GM18517 (cell line): ENCODE measurements around the gene EPB42.
"Not testable (repeated sequence)": the region's sequence is repeated elsewhere in the genome, so short reads cannot be mapped to it uniquely, and the experiment has no call there.

ENCODE experiments used
- ATAC-seq: cut with Tn5 transposase; IDR thresholded peaks from one replicate; pipeline ENCODE4 v1.9.1; 2021; ENCODE audit warnings: mild to moderate bottlenecking, moderate library complexity; ENCODE audit not compliant: unreplicated experiment

Gene EPB42

DNA sequence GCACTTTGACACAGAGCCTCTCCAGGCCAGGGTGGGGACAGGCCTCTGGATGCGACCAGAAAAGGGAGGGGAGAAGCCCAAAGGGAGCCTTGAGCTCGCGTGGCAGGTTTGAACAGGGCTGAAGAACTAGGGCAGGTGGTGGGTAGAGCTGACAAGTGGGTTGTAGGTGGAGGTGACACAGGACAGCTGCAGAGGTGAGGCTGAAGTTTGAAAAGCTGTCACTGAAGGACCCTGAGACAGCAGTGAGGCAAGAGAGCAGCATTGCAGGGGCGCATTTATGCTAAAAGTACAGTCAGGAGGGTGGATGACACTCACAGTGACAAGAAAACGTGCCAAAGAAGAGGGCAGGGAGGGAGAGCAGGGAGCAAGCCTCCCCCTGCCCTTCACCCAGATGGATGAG lies 21.8 kb upstream of the EPB42 start:
- no peak for ATAC-seq

DNA sequence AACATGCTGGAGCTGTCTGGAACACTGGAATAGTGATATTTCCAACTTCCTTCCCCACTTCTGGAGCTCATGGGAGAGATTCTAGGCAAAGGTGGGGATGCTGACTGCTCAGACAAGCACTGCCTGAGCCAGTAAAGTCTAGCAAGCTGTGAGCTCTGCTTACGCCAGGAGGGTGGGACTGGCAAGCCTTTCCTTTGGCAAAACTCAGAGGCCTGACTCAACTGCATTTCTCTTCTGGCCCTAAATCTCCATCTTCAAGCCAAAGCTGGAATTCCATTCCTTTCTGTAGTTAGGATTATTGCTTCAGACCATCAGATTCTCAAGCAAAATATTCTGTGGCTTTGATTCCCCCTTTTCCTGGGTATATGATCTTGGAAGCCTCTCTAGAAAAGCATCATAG lies 20.3 kb upstream of the EPB42 start:
- ATAC-seq, result no peak

DNA sequence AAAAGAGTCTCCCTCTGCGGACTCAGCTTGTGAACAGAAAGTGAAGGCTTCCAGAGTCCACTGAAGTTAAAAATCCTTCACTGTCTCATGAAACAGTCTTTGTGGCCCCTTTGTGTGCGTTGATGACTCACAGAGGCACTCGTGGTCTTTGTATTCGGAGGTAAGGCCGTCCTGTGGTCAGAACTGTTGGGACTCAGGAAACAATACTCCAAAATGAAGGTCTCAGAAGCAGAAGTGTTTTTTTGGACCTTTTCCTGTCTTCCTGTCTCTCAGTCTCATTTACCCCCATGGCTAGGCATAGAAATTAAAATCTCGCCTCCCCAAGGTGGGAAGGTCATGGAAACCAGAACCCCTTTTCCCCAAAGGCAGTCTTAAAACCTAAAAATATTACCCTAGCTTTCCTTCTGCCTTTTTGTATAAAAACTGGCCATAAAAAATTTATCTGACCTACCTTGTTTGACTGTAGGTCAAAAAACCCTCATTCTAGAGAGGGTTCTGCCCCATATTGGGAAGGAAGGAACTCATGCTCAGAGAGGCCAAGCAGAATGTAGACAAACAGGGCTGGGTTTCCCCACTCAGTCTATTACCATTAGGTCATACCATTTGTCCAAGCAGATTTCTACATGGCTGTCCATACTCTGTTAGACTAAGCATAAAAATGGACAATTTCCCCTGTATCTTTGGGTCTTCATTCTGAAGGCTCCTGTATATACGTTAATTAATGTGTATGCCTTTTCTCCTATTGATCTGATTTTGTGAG lies 19.1 kb upstream of the EPB42 start:
- no peak for ATAC-seq

GRCh38 chr15:43238671-43239131 lies 17.9 kb upstream of the EPB42 start:
- no peak for ATAC-seq

DNA sequence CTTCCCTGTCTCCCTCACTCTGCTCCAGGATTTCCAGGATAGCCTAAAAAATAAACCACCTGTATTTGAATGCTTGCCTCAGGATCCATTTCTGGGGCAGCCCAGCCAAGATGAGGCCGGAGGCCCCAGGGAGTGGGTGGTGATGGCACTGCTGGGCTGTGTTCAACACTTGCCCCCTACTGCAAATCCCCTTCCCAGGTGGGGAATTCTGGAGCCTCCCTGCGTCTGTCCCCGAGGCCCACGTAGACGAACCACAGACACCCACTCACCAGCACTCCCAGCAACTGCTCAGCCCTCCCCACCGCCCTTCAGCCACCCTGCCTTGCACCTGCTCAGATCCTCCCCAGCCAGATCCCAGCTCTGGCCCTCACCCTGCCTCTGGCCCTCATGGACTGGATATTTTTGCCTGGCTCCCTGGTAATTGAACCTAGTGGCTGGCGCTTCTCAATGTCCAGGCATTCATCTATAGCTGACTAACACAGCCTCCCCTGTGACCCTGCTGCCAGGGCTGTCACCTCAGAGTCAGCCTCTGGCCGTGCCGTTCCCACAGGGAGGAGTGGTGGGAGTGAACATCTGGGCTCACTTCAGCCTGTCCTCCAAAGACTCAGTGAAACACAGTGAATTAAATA lies 17.1 kb upstream of the EPB42 start:
- no peak for ATAC-seq

- no peak for ATAC-seq
These were observed 14.7 kb upstream of the EPB42 start for GRCh38 chr15:43235536-43235935.

- ATAC-seq, result no peak
These were observed 11.6 kb upstream of the EPB42 start for GRCh38 chr15:43232289-43232874.

GRCh38 chr15:43230640-43231115 lies 9.9 kb upstream of the EPB42 start:
- ATAC-seq, result no peak

DNA sequence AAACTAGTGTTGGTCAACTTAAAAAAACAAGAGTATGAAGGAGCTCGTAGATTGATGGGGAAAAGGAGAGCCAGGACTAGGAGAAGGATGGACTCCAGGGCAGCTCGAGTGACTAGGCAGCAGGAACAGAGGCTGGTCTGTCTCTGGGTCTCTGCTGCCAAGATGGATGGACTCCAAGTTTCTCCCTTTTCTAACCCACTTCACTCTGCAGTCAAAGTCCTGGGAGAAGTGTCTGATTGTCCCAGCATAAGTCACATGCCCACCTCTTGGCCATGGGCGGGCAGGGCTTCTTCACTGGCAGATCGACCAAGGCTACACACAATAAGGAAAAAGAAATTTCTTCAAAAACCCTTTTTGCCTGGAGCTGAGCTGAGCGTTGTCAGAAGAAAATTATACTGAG lies 9.2 kb upstream of the EPB42 start:
- no peak for ATAC-seq

DNA sequence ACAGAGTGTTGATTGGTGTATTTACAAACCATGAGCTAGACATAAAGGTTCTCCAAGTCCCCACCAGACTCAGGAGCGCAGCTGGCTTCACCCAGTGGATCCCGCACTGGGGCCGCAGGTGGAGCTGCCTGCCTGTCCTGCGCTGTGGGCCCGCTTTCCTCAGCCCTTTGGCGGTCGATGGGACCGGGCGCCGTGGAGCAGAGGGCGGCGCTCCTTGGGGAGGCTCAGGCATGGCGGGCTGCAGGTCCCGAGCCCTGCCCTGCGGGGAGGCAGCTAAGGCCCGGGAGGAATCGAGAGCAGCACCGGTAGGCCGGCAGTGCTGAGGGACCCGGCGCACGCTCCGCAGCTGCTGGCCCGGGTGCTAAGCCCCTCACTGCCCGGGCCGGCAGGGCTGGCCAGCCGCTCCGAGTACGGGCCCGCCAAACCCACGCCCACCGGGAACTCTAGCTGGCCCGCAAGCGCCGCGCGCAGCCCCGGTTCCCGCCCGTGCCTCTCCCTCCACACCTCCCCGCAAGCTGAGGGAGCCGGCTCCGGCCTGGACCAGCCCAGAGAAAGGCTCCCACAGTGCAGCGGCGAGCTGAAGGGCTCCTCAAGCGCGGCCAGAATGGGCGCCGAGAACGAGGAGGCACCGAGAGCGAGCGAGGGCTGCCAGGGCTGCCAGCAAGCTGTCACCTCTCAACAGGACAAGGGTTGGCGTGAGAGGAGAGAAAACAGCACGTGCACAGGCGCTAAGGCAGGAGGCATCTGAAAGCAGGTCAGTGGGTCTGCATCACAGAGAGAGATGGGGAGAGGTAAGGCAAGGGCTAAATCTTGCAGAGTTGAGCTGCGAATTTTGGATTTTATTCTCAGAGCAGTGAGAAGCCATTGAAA lies 5.9 kb upstream of the EPB42 start:
- ATAC-seq, result no peak

DNA sequence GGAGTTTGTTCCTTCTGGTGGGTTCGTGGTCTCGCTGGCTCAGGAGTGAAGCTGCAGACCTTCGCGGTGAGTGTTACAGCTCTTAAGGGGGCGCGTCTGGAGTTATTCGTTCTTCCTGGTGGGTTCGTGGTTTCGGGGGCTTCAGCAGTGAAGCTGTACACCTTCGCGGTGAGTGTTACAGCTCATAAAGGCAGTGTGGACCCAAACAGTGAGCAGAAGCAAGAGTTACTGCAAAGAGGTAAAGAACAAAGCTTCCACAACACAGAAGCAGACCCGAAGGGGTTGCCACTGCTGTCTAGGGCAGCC lies 5.1 kb upstream of the EPB42 start:
- ATAC-seq, result not testable (repeated sequence)

DNA sequence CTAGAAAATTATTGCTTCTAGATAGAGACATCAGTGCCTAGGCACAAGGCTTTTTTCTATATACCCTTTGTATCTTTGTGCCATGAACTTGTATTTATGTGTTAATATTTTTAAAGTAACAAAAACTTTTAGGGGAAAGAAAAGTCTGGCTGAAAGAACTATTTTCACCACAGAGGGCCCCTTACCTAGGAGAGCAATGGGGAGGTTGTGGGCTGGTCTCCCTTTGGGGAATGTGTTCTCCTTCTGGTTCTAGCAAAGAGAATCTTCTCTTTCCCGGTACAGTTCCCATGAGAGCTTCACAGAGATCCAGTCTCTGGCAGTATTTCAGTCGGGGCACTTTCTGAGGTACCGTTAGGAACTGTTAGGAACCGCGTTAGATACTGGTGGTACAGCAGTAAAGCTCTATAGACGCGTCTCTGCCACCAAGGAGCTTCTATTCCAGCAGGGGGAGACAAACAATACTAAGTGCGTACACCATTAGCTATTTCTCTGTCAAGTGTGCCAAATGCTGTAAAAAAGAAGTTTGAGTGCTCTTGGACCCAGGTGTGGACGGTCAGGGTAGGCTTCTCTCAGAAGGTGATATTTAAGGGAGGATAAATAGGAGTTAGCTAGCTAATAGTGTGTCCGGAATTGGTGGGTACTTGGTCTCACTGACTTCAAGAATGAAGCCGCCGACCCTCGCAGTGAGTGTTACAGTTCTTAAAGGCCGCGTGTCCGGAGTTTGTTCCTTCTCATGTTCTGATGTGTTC lies 4.6 kb upstream of the EPB42 start:
- no peak for ATAC-seq

GRCh38 chr15:43221422-43221821 lies 604 bp upstream of the EPB42 start:
- ATAC-seq, result no peak

DNA sequence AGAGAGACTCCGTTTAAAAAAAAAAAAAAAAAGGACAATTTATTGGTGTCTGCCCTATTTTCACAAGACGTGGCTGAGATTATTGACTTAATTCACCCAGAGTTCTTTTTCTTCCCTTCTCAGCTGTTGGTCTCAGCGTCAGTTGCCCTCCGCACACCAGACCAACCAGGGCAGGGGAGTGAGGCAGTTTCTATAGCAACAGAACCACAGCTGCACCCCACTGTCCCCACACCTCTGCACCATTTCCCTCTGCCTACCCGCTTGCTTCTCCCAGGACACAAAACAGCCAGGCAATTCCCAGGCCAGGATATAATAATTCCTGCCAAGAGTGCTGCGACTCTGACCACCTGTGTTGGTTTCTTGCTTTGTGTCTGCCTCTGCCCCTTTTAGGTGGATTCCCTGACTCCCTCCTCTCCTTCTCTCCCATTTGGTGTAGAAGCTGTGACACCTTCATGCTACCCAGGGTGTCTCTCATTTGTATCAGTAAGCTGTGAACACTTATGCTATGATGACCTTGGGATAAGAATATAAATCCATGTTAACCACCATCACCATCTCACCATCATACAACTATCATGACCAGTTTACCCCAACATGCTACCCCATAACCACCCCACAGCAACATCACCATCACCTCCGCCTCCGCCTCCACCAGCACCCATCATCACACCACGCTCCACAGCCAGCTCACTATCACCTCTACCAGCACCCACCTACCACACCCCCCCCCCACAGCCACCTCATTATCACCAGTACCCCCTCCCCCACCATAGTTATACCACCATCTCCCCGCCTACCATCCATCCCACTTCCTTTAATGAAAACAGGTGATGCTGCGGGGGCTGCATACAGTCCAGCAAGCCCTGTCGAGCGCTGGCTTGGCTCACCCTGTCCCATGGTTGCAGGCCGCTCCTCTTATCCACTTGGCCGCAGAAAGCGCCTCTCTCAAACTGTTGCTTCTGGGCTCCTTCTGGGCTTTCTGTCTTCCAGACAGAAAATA lies 589 bp downstream of the EPB42 start:
- no peak for ATAC-seq

DNA sequence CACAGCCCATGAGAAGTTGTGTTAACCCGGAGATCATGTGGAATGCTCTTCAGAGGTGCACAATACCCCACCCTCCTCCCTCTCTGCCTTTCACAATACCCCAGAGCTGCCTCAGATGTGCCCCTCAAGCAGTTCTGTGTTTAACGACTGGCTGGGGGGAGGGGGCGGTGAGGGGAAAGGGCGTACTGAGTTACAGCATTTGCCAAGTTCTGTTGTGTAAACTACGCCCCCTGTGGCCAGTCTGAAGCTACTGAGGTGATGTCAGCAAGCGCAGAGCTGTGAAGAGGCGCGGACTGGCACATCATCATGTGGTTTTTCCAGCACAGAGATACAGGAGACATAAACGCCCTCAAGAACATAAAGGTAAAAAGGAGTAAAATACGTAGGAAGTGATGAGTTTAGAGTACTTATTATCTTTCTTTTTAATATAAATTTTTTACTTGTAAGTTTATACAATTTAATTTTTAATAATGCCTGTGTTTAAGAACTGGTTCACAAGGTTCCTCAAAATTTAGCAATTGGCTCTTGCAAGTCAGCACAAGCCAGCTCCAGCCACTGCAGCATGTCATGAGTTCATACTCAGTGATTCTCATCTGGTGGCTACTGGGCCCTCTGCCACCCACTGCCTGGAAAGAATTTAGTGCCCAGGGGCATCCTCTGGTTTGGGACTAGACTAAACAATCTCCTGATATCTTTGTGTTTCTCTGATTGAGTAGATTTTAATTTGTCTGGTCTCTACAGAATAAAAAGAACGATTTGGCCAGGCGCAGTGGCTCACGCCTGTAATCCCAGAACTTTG lies 1.7 kb downstream of the EPB42 start:
- ATAC-seq, result no peak

GRCh38 chr15:43215961-43216360 lies 4.9 kb downstream of the EPB42 start:
- ATAC-seq, result no peak

GRCh38 chr15:43214592-43215295 lies 6.1 kb downstream of the EPB42 start:
- ATAC-seq, result no peak

GRCh38 chr15:43214169-43214568 lies 6.6 kb downstream of the EPB42 start:
- ATAC-seq, result no peak
